HepG2 (cell line): ENCODE measurements around the gene CUL4A. TPM values are rescaled to one million over a fixed set of nuclear protein-coding genes. Genes with fewer than 3 reads are reported as not detected.

Source experiments
- CHD2 ChIP-seq: IDR thresholded peaks from 2 replicates; pipeline ENCODE4 v1.6.1; 2011; ENCODE audit warnings: low read depth, low read length, improper control_type of control experiment
- FIP1L1 ChIP-seq: fragments of 200-400 bp; formaldehyde crosslinking; IDR thresholded peaks from 2 replicates; pipeline ENCODE4 v1.6.1; 2018; ENCODE audit warnings: low read depth, mild to moderate bottlenecking, low read length, moderate library complexity, borderline replicate concordance; ENCODE audit not compliant: insufficient read depth
- HMG20B ChIP-seq: conservative IDR thresholded peaks from 2 replicates; pipeline ENCODE4 v1.6.1; 2016; ENCODE audit warnings: missing genetic modification reagents, missing compliant biosample characterization
- KDM4B ChIP-seq: sonication (generic); formaldehyde crosslinking; IDR thresholded peaks from 2 replicates; pipeline ENCODE4 v1.4.0; 2020; ENCODE audit warnings: missing genetic modification reagents
- MATR3 ChIP-seq: sonication (generic); formaldehyde crosslinking; IDR thresholded peaks from 2 replicates; pipeline ENCODE4 v1.4.0; 2020; ENCODE audit warnings: missing genetic modification reagents
- NFKB2 ChIP-seq: sonication (generic); formaldehyde crosslinking; IDR thresholded peaks from 2 replicates; pipeline ENCODE4 v1.4.0; 2020; ENCODE audit warnings: missing genetic modification reagents, borderline replicate concordance
- TBX3 ChIP-seq: fragments of 450-650 bp; IDR thresholded peaks from 2 replicates; pipeline ENCODE4 v1.6.1; 2017; ENCODE audit warnings: antibody characterized with exemption, mild to moderate bottlenecking, inconsistent platforms, borderline replicate concordance
- WIZ ChIP-seq: sonication (generic); formaldehyde crosslinking; IDR thresholded peaks from 2 replicates; pipeline ENCODE4 v1.5.1; 2020; ENCODE audit warnings: mild to moderate bottlenecking, missing genetic modification reagents
- ZBTB2 ChIP-seq: sonication (generic); formaldehyde crosslinking; IDR thresholded peaks from 2 replicates; pipeline ENCODE4 v1.8.0; 2022; ENCODE audit warnings: low read depth, missing genetic modification reagents
- ZBTB3 ChIP-seq: sonication (generic); formaldehyde crosslinking; IDR thresholded peaks from 2 replicates; pipeline ENCODE4 v1.4.0; 2020; ENCODE audit warnings: low read depth, mild to moderate bottlenecking, moderate library complexity, missing genetic modification reagents, borderline replicate concordance
- ZBTB7B ChIP-seq: sonication (generic); formaldehyde crosslinking; IDR thresholded peaks from 2 replicates; pipeline ENCODE4 v1.4.0; 2020; ENCODE audit warnings: missing genetic modification reagents
- ZFP36L2 ChIP-seq: sonication (generic); formaldehyde crosslinking; IDR thresholded peaks from 2 replicates; pipeline ENCODE4 v1.4.0; 2020; ENCODE audit warnings: missing genetic modification reagents
- ZNF3 ChIP-seq: IDR thresholded peaks from 2 replicates; pipeline ENCODE4 v1.7.0; 2017; ENCODE audit warnings: inconsistent platforms
- ZNF432 ChIP-seq: sonication (generic); formaldehyde crosslinking; IDR thresholded peaks from 2 replicates; pipeline ENCODE4 v1.5.0; 2020; ENCODE audit warnings: missing genetic modification reagents, mild to moderate bottlenecking, borderline replicate concordance
- ZNF547 ChIP-seq: sonication (generic); formaldehyde crosslinking; IDR thresholded peaks from 2 replicates; pipeline ENCODE4 v1.5.1; 2020; ENCODE audit warnings: mild to moderate bottlenecking, missing genetic modification reagents
- ZNF556 ChIP-seq: sonication (generic); formaldehyde crosslinking; IDR thresholded peaks from 2 replicates; pipeline ENCODE4 v1.4.0; 2020; ENCODE audit warnings: mild to moderate bottlenecking, missing genetic modification reagents, borderline replicate concordance
- ZNF589 ChIP-seq: sonication (generic); formaldehyde crosslinking; conservative IDR thresholded peaks from 2 replicates; pipeline ENCODE4 v1.8.0; 2022; ENCODE audit warnings: mild to moderate bottlenecking, moderate library complexity, missing genetic modification reagents
- ZSCAN31 ChIP-seq: sonication (generic); formaldehyde crosslinking; IDR thresholded peaks from 2 replicates; pipeline ENCODE4 v1.5.0; 2020; ENCODE audit warnings: low read depth, mild to moderate bottlenecking, missing genetic modification reagents
- polyA plus RNA-seq, 8 experiments: library from polyadenylated mRNA; depleted of rRNA in 3 of 8; stranded (reverse) in 7 of 8; unstranded in 1 of 8; fragments of >200 nt; fragmentation: Illumina TruSeq in 4 of 8; extraction: Trizol in 4 of 8; gene quantifications; 2 replicates each; pipeline versions ENCODE4 v1.2.1 to v1.2.3, GENCODE V29; 2011 to 2016; ENCODE audit warnings: low read depth in 4 of 8, missing spikeins in 1 of 8, mixed read lengths in 1 of 8; ENCODE audit not compliant: insufficient read depth in 1 of 8
- total RNA-seq, 5 experiments: library from RNA; depleted of rRNA; stranded (reverse); fragments of >200 nt; fragmentation: Illumina TruSeq; extraction: Trizol; gene quantifications; 2 replicates each; pipeline ENCODE4 v1.2.3, GENCODE V29; 2016; ENCODE audit warnings: low read depth in 1 of 5
- TF ChIP-seq, protein P1 (sequence below): sonication (generic); formaldehyde crosslinking; IDR thresholded peaks from 2 replicates; pipeline ENCODE4 v1.4.0; 2020; ENCODE audit warnings: missing genetic modification reagents
- TF ChIP-seq, protein P2 (sequence below): sonication (generic); formaldehyde crosslinking; IDR thresholded peaks from 2 replicates; pipeline ENCODE4 v1.5.0; 2020; ENCODE audit warnings: mild to moderate bottlenecking, missing genetic modification reagents, borderline replicate concordance
- TF ChIP-seq, protein P3 (sequence below): sonication (generic); formaldehyde crosslinking; IDR thresholded peaks from 2 replicates; pipeline ENCODE4 v1.5.0; 2020; ENCODE audit warnings: mild to moderate bottlenecking, missing genetic modification reagents, moderate library complexity

The CUL4A gene
- total and polyA plus RNA-seq, 2 of the 13 experiments (the other 11 are each of a cell fraction or from before 2014, with no cell fraction given), result 51.2 to 75.3 TPM

DNA sequence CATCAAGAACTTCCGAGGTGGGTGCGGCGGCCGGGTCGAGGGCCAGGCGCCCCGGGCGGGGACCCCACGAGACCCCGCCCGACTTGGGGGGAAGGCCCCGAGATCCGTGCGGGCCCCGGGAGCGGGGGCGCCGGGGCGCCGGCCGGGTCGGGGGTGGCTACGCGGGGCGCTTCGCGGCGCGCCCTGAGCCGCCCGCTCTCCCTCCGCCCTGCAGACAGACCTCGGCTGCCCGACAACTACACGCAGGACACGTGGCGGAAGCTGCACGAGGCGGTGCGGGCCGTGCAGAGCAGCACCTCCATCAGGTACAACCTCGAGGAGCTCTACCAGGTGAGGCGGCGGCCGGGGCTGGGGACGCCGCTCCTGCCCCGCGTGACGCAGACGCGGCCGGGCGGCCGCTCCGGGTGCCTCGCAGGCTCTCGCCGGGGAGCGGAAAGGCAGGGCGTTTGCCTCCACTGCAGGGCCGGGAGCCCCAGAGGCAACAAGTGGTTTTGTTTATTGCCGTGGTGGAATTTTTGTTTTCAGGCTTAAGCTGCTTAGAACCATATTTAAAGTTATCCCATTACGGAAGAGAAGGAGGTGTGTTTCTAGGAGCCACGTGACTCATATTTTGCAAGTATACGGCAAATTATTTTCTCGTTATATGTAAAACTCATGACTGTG is 477 bp downstream of the CUL4A start (continued):
- no peak for TF ChIP-seq MATR3 (CRISPR knock-in tag)
- no peak for TF ChIP-seq CHD2
- no peak for TF ChIP-seq ZBTB3 (CRISPR knock-in tag)
- no peak for TF ChIP-seq ZSCAN31 (CRISPR knock-in tag)
- 0 out of 2 replicates have a peak, but pooled peaks have one; percentile 49 for TF ChIP-seq ZNF589 (CRISPR knock-in tag)
- no peak for TF ChIP-seq TBX3
- TF ChIP-seq KDM4B (CRISPR knock-in tag), result peak; percentile 43; the same call in 1 of the 2 replicates
- TF ChIP-seq FIP1L1, result no peak
- TF ChIP-seq ZNF432 (CRISPR knock-in tag), result no peak
- no peak for TF ChIP-seq ZNF547 (CRISPR knock-in tag)
- TF ChIP-seq, protein P1, sequence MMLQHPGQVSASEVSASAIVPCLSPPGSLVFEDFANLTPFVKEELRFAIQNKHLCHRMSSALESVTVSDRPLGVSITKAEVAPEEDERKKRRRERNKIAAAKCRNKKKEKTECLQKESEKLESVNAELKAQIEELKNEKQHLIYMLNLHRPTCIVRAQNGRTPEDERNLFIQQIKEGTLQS (CRISPR knock-in tag), result no peak
- TF ChIP-seq, protein P2, sequence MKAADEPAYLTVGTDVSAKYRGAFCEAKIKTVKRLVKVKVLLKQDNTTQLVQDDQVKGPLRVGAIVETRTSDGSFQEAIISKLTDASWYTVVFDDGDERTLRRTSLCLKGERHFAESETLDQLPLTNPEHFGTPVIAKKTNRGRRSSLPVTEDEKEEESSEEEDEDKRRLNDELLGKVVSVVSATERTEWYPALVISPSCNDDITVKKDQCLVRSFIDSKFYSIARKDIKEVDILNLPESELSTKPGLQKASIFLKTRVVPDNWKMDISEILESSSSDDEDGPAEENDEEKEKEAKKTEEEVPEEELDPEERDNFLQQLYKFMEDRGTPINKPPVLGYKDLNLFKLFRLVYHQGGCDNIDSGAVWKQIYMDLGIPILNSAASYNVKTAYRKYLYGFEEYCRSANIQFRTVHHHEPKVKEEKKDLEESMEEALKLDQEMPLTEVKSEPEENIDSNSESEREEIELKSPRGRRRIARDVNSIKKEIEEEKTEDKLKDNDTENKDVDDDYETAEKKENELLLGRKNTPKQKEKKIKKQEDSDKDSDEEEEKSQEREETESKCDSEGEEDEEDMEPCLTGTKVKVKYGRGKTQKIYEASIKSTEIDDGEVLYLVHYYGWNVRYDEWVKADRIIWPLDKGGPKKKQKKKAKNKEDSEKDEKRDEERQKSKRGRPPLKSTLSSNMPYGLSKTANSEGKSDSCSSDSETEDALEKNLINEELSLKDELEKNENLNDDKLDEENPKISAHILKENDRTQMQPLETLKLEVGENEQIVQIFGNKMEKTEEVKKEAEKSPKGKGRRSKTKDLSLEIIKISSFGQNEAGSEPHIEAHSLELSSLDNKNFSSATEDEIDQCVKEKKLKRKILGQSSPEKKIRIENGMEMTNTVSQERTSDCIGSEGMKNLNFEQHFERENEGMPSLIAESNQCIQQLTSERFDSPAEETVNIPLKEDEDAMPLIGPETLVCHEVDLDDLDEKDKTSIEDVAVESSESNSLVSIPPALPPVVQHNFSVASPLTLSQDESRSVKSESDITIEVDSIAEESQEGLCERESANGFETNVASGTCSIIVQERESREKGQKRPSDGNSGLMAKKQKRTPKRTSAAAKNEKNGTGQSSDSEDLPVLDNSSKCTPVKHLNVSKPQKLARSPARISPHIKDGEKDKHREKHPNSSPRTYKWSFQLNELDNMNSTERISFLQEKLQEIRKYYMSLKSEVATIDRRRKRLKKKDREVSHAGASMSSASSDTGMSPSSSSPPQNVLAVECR, result peak; percentile 70
- peak; percentile 91 for TF ChIP-seq NFKB2 (CRISPR knock-in tag)
- TF ChIP-seq ZBTB2 (CRISPR knock-in tag), result peak; percentile 86; the same call in 1 of the 2 replicates
- no peak for TF ChIP-seq ZFP36L2 (CRISPR knock-in tag)
- no peak for TF ChIP-seq WIZ (CRISPR knock-in tag)
- TF ChIP-seq ZNF3 (CRISPR knock-in tag), result no peak
- no peak for TF ChIP-seq ZNF556 (CRISPR knock-in tag)
- TF ChIP-seq ZBTB7B (CRISPR knock-in tag), result no peak
- TF ChIP-seq HMG20B, result no peak
- TF ChIP-seq, protein P3, sequence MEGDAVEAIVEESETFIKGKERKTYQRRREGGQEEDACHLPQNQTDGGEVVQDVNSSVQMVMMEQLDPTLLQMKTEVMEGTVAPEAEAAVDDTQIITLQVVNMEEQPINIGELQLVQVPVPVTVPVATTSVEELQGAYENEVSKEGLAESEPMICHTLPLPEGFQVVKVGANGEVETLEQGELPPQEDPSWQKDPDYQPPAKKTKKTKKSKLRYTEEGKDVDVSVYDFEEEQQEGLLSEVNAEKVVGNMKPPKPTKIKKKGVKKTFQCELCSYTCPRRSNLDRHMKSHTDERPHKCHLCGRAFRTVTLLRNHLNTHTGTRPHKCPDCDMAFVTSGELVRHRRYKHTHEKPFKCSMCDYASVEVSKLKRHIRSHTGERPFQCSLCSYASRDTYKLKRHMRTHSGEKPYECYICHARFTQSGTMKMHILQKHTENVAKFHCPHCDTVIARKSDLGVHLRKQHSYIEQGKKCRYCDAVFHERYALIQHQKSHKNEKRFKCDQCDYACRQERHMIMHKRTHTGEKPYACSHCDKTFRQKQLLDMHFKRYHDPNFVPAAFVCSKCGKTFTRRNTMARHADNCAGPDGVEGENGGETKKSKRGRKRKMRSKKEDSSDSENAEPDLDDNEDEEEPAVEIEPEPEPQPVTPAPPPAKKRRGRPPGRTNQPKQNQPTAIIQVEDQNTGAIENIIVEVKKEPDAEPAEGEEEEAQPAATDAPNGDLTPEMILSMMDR (CRISPR knock-in tag), result peak; percentile 25; the same call in 1 of the 2 replicates
